HCT116 (cell line): ENCODE data around the gene PRM3. TPM values are rescaled to one million over a fixed set of nuclear protein-coding genes. Genes with fewer than 3 reads are reported as not detected.

Experiments used
- ATAC-seq: fragments of 200-7000 bp; cut with Tn5 transposase; 2 replicates; pipeline ENCODE4 v1.9.1; 2020; ENCODE audit warnings: mild to moderate bottlenecking, moderate library complexity
- BruUV-seq: library from RNA; stranded (reverse); fragments of 400-500 nt; replicated peaks from 2 replicates; lab custom pipeline; 2021; lab: Mats Ljungman, UMichigan
- CTCF ChIA-PET: fragments of 300-600 bp; sonication (Branson Sonifier 250); formaldehyde crosslinking; loops from one replicate; lab custom pipeline; 2021; ENCODE audit warnings: antibody characterized with exemption; lab: Charles Lee
- POLR2A ChIA-PET: fragments of 300-600, 350-600 bp; sonication (Branson Sonifier 250); formaldehyde crosslinking; loops from one replicate; lab custom pipeline; 2021; ENCODE audit warnings: antibody characterized with exemption; lab: Charles Lee
- RAD21 ChIA-PET, 2 experiments: fragments of 300-600 bp; sonication (Branson Sonifier 250); formaldehyde crosslinking; loops; one replicate each; lab custom pipeline; 2023; ENCODE audit warnings: low total read pairs in 2 of 2; ENCODE audit not compliant: uncharacterized antibody in 2 of 2, unreplicated experiment in 2 of 2, low non-redundant PET in 1 of 2; lab: Charles Lee
- DNase-seq: peaks from one replicate; pipeline ENCODE4 v3.0.0-alpha.2; 2010; ENCODE audit warnings: low read depth, low spot score
- H2AFZ ChIP-seq: fragments of 200-600 bp; shearing (Covaris generic), sonication (generic); 2 replicates; pipeline ENCODE4 v1.6.1; 2017; ENCODE audit warnings: low read depth, mixed run types, mixed read lengths, antibody characterized with exemption, low read length; ENCODE audit not compliant: poor library complexity, severe bottlenecking
- H3K27ac ChIP-seq: 2 replicates; pipeline ENCODE4 v1.5.1; 2012; ENCODE audit warnings: low read depth, low read length
- H3K27me3 ChIP-seq: fragments of 200-600 bp; sonication (generic); 2 replicates; pipeline ENCODE4 v1.6.1; 2016; ENCODE audit warnings: mixed run types, low read length, mixed read lengths; ENCODE audit not compliant: insufficient read depth
- H3K36me3 ChIP-seq, 2 experiments: fragments of 200-500 bp in 1 of 2; fragments of 200-600 bp in 1 of 2; sonication (Bioruptor generic) in 1 of 2; sonication (generic) in 1 of 2; 2 replicates each; pipeline versions ENCODE4 v1.5.1 to v1.6.1; 2014 to 2016; ENCODE audit warnings: low read length in 2 of 2, inconsistent platforms in 1 of 2, mixed read lengths in 1 of 2, mixed run types in 1 of 2; ENCODE audit not compliant: insufficient read depth in 2 of 2, control insufficient read depth in 1 of 2
- H3K4me1 ChIP-seq, 2 experiments: fragments of 200-600 bp in 1 of 2; sonication (generic) in 1 of 2; 2 replicates each; pipeline versions ENCODE4 v1.5.1 to v1.6.1; 2012 to 2017; ENCODE audit warnings: low read length in 2 of 2, inconsistent platforms in 1 of 2, mild to moderate bottlenecking in 1 of 2, mixed read lengths in 1 of 2, mixed run types in 1 of 2, moderate library complexity in 1 of 2; ENCODE audit not compliant: insufficient read depth in 2 of 2, control insufficient read depth in 1 of 2
- H3K4me2 ChIP-seq: fragments of 200-600 bp; sonication (generic); 2 replicates; pipeline ENCODE4 v1.6.1; 2017; ENCODE audit warnings: mixed run types, low read length, mixed read lengths
- H3K4me3 ChIP-seq, 2 experiments: fragments of 200-600 bp in 1 of 2; sonication (generic) in 1 of 2; replicated peaks in 1 of 2; 2 replicates each; pipeline ENCODE4 v1.5.1; 2011 to 2016; ENCODE audit warnings: low read length in 2 of 2, control low read depth in 1 of 2, low read depth in 1 of 2, mild to moderate bottlenecking in 1 of 2, mixed read lengths in 1 of 2, mixed run types in 1 of 2
- H3K79me2 ChIP-seq: fragments of 200-600 bp; sonication (generic); 2 replicates; pipeline ENCODE4 v1.6.1; 2017; ENCODE audit warnings: mild to moderate bottlenecking, mixed run types, low read length, moderate library complexity, mixed read lengths; ENCODE audit not compliant: insufficient read depth
- H3K9ac ChIP-seq: fragments of 200-600 bp; sonication (generic); 2 replicates; pipeline ENCODE4 v1.6.1; 2016; ENCODE audit warnings: low read length, mixed read lengths
- H3K9me2 ChIP-seq: fragments of 200-600 bp; sonication (generic), shearing (Covaris generic); 2 replicates; pipeline ENCODE4 v1.6.1; 2017; ENCODE audit warnings: mixed run types, mild to moderate bottlenecking, moderate library complexity; ENCODE audit not compliant: insufficient read depth
- H3K9me3 ChIP-seq, 2 experiments: fragments of 200-500 bp in 1 of 2; fragments of 200-600 bp in 1 of 2; sonication (Bioruptor generic) in 1 of 2; sonication (generic) in 1 of 2; 2 replicates each; pipeline ENCODE4 v1.6.1; 2014 to 2017; ENCODE audit warnings: low read length in 2 of 2, mixed read lengths in 2 of 2, inconsistent platforms in 1 of 2, low read depth in 1 of 2, mild to moderate bottlenecking in 1 of 2, mixed run types in 1 of 2, moderate library complexity in 1 of 2; ENCODE audit not compliant: control insufficient read depth in 1 of 2, insufficient read depth in 1 of 2
- H4K20me1 ChIP-seq: fragments of 200-600 bp; sonication (generic), shearing (Covaris generic); 2 replicates; pipeline ENCODE4 v1.6.1; 2017; ENCODE audit warnings: mixed run types, mild to moderate bottlenecking, moderate library complexity; ENCODE audit not compliant: insufficient read depth
- ELF1 ChIP-seq: IDR thresholded peaks from 2 replicates; pipeline ENCODE4 v1.6.1; 2012; ENCODE audit warnings: low read depth, borderline replicate concordance
- EZH2 ChIP-seq: fragments of 200-600 bp; sonication (generic); IDR thresholded peaks from 2 replicates; pipeline ENCODE4 v1.6.1; 2017; ENCODE audit warnings: antibody characterized with exemption, mixed run types
- MAX ChIP-seq: IDR thresholded peaks from 2 replicates; pipeline ENCODE4 v1.6.1; 2012
- POLR2AphosphoS5 ChIP-seq: IDR thresholded peaks from 2 replicates; pipeline ENCODE4 v1.6.1; 2011; ENCODE audit warnings: mild to moderate bottlenecking, low read depth, low read length, moderate library complexity
- REST ChIP-seq: IDR thresholded peaks from 2 replicates; pipeline ENCODE4 v1.6.1; 2012; ENCODE audit warnings: low read depth
- SIN3A ChIP-seq: IDR thresholded peaks from 2 replicates; pipeline ENCODE4 v1.6.1; 2012; ENCODE audit warnings: low read depth
- SP1 ChIP-seq: IDR thresholded peaks from 2 replicates; pipeline ENCODE4 v1.6.1; 2012; ENCODE audit warnings: low read depth
- TCF7L2 ChIP-seq: IDR thresholded peaks from 2 replicates; pipeline ENCODE4 v1.7.0; 2011; ENCODE audit warnings: borderline replicate concordance, inconsistent platforms; ENCODE audit not compliant: insufficient read depth, insufficient read length; ENCODE audit errors: extremely low read depth
- ZNF274 ChIP-seq: fragments of 200-500 bp; sonication (Bioruptor generic); IDR thresholded peaks from 2 replicates; pipeline ENCODE4 v1.6.1; 2014; ENCODE audit warnings: mild to moderate bottlenecking, low read depth, low read length, inconsistent platforms
- intact Hi-C: fragments of 100-400 bp; cut with micrococcal nuclease; formaldehyde crosslinking; loops from 2 replicates; pipeline ENCODE4 v1.10.0; 2022
- microRNA-seq: library from miRNA; unstranded; fragments of <30 nt; microRNA quantifications from one replicate; pipeline ENCODE4, GENCODE V29; 2016; ENCODE audit warnings: borderline number of aligned reads
- total RNA-seq: library from RNA; stranded (reverse); gene quantifications from one replicate; pipeline ENCODE4 v1.2.1, GENCODE V29; 2021; ENCODE audit not compliant: unreplicated experiment

PRM3 gene
- total RNA-seq, 1 experiment from 2014 or later: not detected

- no peaks in the 10 kb centered on the region for H3K9me2 ChIP-seq
- ATAC-seq: peak; percentile 27; the same call in 1 of the 2 replicates
- no peaks in the 10 kb centered on the region for H3K36me3 ChIP-seq
- H3K79me2 ChIP-seq: no peaks in the 10 kb centered on the region
- H3K9ac ChIP-seq: no peak overlapping the region
- BruUV-seq: no TSS peak
- H3K4me2 ChIP-seq: no peak overlapping the region
- TF ChIP-seq SIN3A (no peak), MAX (no peak), EZH2 (no peak), REST (no peak), ZNF274 (no peak), POLR2AphosphoS5 (no peak), ELF1 (no peak), SP1 (no peak), TCF7L2 (no peak)
- ChIA-PET RAD21 (no interaction called here), CTCF (no interaction called here), POLR2A (no interaction called here)
- no peak for DNase-seq
- H3K27me3 ChIP-seq: no peaks in the 10 kb centered on the region
- H2AFZ ChIP-seq: no peak overlapping the region
- H3K9me3 ChIP-seq: peaks cover 0 to under 1% of the 10 kb centered on the region in 2 experiments; a peak in 1 of 4 replicates
- no peak overlapping the region for H3K27ac ChIP-seq
- H4K20me1 ChIP-seq: no peaks in the 10 kb centered on the region
- intact Hi-C loops: no loop called here
- no peaks in the 10 kb centered on the region for H3K4me1 ChIP-seq
- H3K4me3 ChIP-seq: no peak overlapping the region
These were observed 49.1 kb downstream of the PRM3 start for GRCh38 chr16:11224096-11224893.

Small RNA genes within 50 kb of the gene (microRNA-seq; reads per million reads assigned to microRNA genes)
- not detected for gene MIR548H2

Other genes starting within 250 kb of the PRM3 start
- 4.9 TPM for gene SOCS1, start 17.4 kb downstream of the PRM3 start, total RNA-seq
- not detected for gene TNP2, start 4.3 kb downstream of the PRM3 start, total RNA-seq
- gene PRM2, start 2.9 kb upstream of the PRM3 start, total RNA-seq: not detected
- not detected for gene PRM1, start 7.7 kb upstream of the PRM3 start, total RNA-seq
- 19.9 TPM for gene RMI2, start 71.8 kb upstream of the PRM3 start, total RNA-seq